GM21390 (cell line): ENCODE results near the gene SLC30A7.
"Not testable (repeated sequence)": the region's sequence is repeated elsewhere in the genome, so short reads cannot be mapped to it uniquely, and the experiment has no call there.

Experiments
- ATAC-seq: cut with Tn5 transposase; IDR thresholded peaks from one replicate; pipeline ENCODE4 v1.9.1; 2021; ENCODE audit not compliant: unreplicated experiment

The SLC30A7 gene

DNA sequence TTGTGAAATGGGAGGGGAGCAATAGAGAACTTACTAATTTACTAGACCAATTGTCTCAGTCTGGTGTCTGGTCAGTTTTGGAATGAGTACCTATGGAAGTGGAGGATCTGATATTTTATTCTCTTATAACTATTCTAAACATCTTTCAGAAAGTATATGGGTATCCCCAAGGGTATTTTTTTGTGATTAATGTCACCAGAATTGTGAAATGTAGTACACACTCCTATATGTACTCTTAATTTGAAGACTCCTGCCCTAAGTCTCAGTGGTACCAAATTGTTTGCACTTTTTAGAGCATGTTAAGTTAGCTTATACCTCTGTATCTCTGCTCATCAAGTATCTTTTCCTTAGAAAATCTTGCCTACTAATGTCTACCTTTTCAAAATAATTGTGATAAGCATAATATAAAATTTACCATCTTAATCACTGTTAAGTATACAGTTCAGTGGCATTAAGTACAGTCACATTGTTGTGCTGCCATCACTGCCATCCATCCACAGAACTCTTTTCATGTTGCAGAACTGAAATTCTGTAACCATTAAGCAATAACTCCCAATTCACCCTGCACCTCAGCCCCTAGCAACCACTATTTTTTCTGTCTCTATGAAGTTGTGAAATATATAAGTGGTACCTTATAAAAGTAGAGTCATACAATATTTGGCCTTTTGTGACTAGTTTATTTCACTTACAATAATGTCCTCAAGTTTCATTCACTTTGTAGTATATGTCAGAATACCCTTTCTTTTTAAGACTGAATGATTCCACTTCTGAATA is 40.5 kb downstream of the SLC30A7 start:
- no peak for ATAC-seq

DNA sequence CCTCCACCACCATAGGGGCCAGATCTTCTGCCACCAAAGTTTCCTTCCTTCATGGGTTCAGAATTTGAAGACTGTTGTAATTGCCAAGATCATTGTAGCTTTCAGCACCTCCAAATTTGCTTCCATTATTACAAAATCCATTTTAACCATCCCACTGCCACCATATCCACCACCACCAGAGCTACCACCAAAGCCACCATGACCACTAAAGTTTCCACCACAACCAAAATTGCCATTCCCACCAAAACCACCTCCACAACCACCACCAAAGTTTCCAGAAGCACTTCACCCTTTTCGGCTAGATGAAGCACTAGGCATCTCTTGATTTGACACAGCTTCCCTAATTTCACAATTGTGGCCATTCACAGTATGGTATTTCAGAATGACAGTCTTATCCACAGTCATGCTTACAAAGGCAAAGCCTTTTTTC is 45.2 kb downstream of the SLC30A7 start:
- no peak for ATAC-seq

DNA sequence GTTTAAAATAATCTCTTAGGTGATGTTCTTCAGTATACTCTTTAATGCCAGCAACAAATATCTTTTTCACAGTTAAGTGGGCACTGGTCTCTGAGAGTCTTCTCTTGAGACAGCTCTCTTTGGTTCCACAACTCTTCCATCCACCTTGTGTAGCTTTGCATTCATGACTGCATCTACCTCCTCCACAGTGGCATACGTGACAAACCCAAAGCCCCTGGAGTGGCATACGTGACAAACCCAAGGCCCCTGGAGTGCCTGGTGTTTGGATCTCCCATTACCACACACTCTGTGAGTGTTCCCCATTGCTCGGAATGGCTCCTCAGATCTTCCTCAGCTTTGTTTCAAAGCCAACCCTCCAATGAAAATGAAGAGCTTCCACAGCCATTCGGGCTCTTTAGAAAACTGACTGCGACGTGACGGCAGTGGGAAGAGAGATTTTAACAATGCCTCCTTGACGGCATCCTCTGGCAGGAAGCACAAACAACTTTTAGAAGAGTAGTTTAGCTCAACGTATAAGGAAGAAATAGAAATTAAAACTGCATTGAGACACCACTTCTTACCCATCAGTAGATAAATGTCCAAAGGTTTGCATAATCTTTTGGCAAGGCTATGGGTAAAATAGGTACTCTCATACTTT is 45.8 kb downstream of the SLC30A7 start:
- ATAC-seq, result no peak

DNA sequence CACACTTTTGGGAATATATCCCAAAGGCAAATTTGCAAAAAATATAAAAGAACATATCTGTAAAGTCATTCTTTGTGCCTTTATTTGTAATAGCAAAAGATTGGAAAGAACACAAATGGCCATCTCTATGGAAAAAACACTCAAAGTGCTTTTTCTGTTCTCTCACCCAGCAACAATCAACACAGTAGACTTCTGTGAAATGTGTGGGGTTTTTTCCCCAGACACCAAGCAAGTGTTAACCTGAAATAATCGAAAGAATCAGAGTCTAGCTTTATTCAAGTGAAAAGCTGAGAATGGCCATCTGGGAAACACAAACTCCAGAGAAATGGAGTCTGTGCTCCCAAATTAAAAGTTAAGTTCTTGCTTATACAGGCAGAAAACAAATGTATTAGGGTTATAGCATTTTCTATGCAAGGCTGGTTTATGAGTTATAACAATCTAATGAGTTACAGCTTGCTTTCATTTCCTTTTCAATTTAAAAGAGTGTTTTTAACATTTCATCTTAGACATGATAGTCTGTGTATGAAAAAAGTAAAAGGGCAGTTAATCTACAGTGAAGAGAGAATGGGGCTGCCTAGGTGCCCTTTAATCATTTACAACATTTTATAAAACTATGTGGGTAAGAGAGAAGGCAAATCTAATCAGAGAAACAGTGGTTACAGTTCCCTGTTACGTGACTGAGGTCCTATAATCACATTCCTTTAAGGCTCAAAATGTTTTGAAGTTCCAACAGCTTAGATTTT is 46.6 kb downstream of the SLC30A7 start:
- no peak for ATAC-seq

DNA sequence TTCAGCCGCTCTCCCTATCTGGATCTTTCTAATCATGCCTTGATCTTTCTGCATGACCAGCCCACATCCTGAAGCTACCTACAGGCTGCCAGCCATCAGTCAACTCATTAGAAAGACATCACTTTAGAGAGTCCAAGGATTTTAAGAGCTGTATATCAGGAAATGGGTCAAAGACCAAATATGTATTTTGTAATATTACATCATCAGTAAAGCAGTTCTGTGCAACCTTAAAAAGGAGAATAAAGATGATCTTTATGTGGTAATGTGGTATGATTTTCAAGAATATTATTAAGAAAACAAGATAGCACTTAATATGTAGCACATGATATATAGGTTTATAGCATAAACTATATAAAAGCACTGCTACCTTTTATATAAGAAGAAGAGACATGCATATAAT is 47.6 kb downstream of the SLC30A7 start:
- no peak for ATAC-seq

DNA sequence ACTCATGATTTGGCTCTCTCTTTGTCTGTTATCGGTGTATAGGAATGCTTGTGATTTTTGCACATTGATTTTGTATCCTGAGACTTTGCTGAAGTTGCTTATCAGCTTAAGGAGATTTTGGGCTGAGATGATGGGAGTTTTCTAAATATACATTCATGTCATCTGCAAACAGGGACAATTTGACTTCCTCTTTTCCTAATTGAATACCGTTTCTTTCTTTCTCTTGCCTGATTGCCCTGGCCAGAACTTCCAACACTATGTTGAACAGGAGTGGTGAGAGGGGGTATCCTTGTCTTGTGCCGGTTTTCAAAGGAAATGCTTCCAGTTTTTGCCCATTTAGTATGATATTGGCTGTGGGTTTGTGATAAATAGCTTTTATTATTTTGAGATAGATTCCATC is 50.2 kb downstream of the SLC30A7 start:
- ATAC-seq, result not testable (repeated sequence)

DNA sequence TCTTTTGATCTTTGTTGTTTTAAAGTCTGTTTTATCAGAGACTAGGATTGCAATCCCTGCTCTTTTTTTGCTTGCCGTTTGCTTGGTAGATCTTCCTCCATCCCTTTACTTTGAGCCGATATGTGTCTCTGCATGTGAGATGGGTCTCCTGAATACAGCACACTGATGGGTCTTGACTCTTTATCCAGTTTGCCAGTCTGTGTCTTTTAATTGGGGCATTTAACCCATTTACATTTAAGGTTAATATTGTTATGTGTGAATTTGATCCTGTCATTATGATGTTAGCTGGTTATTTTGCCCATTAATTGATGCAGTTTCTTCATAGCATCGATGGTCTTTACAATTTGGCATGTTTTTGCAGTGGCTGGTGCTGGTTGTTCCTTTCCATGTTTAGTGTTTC is 51.9 kb downstream of the SLC30A7 start:
- ATAC-seq, result not testable (repeated sequence)

DNA sequence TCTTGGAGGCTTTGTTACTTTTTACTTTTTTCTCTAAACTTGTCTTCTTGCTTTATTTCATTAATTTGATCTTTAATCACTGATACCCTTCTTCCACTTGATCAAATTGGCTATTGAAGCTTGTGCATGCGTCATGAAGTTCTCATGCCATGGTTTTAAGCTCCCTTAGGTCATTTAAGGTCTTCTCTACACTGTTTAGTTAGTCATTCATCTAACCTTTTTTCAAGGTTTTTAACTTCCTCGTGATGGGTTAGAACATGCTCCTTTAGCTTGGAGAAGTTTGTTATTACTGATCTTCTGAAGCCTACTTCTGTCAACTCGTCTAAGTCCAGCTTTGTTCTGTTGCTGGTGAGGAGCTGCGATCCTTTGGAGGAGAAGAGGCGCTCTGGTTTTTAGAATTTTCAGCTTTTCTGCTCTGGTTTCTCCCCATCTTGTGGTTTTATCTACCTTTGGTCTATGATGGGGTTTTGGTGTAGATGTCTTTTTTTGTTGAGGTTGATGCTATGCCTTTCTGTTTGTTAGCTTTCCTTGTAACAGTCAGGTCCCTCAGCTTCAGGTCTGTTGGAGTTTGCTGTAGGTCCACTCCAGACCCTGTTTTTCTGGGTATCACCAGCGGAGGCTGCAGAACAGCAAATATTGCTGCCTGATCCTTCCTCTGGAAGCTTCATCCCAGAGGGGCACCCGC is 53.0 kb downstream of the SLC30A7 start:
- not testable (repeated sequence) for ATAC-seq

DNA sequence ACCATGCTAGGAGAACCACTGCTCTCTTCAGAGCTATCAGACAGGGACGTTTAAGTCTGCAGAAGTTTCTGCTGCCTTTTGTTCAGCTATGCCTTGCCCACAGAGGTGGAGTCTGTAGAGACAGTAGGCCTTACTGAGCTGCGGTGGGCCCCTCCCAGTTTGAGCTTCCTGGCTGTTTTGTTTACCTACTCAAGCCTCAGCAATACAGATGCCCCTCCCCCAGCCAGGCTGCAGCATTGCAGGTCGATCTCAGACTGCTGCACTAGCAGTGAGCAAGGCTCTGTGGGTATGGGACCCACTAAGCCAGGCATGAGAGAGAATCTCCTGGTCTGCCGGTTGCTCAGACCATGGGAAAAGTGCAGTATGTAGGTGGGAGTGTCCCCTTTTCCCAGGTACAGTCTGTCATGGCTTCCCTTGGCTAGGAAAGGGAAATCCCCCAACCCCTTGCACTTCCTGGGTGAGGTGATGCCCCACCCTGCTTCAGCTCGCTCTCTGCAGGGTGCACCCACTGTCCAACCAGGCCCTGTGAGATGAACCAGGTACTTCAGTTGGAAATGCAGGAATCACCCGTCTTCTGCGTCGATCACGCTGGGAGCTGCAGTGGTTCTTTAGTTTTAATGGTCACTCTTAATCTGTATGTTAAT is 53.7 kb downstream of the SLC30A7 start:
- peak; percentile 89 for ATAC-seq

DNA sequence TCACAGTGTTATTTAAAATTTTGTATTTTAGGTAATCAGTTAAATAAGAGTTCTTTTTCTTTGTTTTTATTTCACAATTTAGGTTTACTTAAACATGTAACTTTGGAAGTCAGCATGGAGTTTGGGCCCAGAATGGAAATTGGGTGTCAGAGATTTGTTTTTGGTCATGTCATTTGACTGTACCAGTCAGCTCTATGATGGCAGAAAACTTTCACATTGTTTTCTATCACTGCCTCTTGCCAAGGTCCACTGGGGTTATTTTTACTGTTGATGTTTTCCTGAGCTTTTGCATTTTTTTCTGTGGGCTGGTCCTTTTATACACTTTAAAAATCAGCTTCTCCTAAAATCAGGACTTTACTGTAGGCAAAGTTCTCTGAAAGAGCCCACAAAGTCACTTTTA is 54.4 kb downstream of the SLC30A7 start:
- no peak for ATAC-seq

DNA sequence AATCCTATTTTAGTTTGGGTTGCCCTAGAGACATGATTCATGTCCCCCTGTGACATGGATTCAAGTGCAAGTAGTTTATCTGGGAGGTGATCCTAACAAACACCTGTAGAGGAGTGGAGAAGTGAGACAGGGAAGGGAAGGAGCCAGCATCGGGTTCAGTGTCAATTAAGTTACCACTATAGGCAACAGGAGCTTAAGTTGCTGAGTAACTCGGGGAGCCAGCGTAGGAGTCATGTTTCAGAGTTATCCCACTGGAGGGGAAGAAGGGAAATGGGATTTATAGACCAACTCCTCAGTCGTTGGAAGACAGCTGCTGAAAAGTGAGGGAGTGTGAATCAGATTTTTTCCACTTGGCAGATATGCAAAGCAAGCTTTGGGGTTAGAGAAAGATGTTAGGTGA is 54.9 kb downstream of the SLC30A7 start:
- ATAC-seq, result no peak

DNA sequence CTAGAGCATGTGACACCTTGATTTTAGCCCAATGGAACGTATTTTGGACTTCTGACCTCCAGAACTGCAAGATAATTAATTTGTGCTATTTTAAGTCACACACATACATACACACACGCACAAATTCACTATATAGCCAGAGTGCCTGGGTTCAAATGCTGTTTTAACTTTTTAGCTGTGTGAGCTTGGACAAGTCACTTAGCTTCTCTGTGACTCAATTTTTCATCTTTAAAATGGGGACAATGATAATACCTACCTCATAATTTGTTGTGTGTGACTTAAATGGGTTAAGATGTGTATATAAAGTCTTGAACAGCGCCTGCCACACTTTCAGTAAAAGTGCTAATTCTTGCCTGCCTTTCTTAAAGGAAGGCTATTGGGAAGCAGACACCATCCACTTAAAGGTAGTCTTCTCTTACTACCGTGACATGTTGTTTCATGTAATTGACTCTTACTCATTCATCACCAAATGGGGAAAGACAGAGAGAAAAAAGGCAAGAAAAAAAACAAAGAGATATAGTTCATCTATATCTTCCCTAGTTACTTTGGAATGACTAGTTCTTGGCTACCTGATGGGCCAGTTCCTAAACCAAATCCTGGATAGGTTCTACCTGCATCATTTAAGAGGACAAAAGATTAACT is 56.3 kb downstream of the SLC30A7 start:
- ATAC-seq, result no peak

DNA sequence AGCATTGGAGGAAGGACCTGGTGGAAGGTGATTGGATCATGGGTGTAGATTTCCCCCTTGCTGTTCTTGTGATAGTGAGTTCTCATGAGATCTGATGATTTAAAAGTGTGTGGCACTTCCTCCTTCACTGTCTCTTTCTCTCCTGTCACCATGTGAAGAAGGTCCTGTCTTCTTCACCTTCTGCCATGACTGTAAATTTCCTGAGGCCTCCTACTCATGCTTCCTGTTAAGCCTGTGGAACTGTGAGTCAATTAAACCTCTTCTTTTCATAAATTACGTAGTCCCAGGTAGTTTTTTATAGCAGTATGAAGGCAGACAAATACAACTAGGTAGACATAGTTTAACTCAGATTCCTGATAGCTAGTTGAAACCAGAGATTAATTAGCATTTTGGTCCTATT is 57.1 kb downstream of the SLC30A7 start:
- ATAC-seq, result not testable (repeated sequence)

DNA sequence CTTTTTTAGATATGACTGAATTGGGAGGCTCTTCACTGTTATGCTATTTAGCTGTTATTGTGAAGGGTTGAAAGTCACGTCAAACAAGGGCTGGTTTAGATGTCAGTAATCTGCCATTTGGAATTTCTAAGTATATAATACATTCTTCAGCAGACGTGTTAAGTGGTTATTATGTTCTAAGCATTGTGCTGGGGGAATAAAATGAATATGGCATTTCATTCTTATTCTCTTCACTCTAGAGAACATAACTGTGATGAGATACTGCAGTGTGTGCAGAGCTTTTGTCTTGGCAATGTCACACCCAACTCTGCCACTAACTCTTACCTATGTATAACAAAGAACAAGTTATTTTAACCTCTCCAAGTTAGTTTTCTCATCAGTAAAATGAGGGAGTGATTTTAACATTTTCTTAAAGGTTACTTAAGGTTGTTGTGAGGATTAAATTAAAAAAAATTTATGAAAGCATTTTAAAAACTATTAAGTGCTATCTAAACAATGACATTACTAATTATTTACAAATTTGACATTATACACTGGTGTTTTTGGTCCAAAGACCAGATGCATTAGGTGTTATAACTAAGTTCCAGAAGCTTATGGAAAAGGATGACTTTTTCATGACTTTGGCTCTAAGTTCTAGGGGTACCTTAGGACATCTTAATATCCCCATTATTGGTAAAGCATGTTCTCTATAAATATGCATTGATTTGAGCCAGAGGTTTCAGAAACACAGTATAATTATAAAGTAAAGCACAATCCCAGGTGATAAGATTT is 58.3 kb downstream of the SLC30A7 start:
- no peak for ATAC-seq

DNA sequence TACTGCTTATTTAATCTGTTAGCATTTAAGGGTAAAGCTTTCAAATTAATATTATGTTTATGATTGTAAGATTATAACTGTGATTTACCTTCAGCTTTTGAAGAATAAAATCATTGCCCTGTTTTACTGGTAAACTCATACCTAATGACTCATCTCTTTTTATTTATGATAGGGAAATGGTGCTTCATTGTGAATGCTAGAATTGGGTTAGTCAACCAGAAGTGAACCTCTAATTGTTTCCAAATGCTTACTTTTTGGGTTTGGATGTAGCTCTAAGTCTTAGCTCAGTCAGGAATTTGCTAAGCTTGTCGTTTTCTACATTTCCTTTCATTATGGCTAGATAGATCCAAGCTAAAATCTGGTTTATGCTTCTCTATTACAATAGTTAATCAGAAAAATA is 59.4 kb downstream of the SLC30A7 start:
- no peak for ATAC-seq

DNA sequence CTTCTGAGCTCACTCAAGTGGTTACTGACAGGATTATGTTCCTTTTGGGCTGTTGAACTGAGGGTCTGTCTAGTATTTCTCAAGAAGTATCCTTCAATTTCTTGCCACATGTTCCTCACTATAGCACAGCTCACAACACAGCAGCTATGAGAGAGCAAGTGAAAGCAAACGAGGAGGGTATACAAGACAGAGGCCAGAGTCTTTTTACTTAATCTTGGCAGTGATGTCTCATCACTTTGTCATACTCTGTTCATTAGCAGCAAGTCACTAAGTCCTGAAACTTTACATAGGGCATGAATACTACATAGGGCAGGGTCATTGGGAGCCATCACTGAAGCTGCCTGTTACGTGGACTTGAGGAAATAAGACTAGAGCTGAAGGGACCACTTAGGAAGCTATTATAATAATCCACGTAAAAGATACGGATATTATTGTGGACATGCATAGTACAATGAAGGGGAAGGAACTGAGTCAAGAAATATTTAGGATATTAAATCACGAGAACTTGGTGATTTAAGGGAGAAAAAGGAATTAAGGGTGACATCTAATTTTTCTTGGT is 63.7 kb downstream of the SLC30A7 start:
- ATAC-seq, result no peak

DNA sequence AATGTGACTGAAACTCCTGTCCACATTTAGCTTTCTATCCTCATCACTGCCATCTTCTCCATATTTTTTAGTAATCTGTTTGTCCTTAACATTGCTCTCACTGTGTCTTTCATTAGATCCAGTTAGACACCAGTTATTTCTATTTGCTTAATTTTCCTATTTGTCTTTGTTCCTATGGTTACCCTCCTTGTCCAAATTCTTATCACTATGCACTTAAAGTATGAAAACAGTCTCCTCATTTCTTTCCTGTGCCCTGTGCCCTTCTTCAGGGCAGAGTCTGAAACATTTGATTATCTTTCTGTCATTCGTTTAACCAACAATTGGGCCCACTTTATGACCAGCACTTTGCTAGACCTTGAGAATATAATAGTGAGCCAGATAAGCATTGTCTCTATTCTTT is 64.2 kb downstream of the SLC30A7 start:
- no peak for ATAC-seq

DNA sequence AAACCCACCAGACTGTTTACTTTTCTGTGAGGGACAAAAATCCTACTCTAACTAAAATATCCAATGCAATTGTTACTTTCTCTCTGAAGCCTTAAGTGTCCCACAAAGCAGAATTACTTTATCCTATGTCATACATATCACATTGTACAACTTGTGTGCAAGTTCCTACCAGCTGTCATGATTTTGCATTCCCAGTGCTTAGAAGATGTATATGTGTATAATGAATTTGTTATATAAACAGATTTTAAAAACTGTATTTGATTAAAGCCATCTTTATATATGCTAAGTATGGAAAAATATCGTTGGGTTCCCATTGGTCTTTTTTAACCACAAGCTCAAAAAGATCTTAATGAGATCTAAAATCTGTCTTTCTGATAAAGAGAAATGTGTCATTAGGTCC is 72.7 kb downstream of the SLC30A7 start:
- ATAC-seq, result no peak

DNA sequence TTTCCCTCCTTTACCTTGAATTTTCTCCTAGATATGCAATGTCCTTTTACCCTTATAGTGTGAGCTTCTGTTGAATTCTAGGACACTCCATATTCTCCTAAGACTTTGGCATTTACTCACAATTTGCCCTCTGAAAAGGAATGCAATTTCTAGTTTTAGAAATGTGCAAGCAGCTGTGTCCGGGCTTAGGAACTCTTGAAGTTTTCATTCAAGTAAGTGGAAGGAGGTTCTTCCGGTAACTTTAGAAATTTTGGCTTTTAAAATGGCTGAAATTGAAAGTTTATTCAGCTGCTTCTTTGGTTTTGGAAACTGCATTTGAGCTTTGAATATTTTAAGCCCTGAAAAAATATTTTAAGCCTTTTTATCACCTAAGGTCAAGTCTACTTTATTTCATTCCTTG is 73.4 kb downstream of the SLC30A7 start:
- ATAC-seq, result no peak
